Right atrium auricular region (tissue), 2 donors: ENCODE data around the gene TGFBRAP1. TPM values are rescaled to one million over a fixed set of nuclear protein-coding genes. Genes with fewer than 3 reads are reported as not detected.

ENCODE experiments used
- DNase-seq: peaks from one replicate; pipeline ENCODE4 v3.0.0-alpha.2; 2019; ENCODE audit warnings: low spot score
- H3K27ac ChIP-seq, 2 donors: fragments of 200-600 bp; sonication (generic); 1 replicate in 1 of 2; 2 replicates in 1 of 2; pipeline ENCODE4 v1.5.1; 2016 to 2019
- H3K27me3 ChIP-seq, 2 donors: fragments of 200-600 bp; sonication (generic); one replicate each; pipeline versions ENCODE4 v1.5.1 to v1.6.0; 2017 to 2019
- H3K36me3 ChIP-seq: fragments of 200-600 bp; sonication (generic); one replicate; pipeline ENCODE4 v1.5.1; 2016
- H3K4me1 ChIP-seq, 2 donors: fragments of 200-600 bp; sonication (generic); one replicate each; pipeline versions ENCODE4 v1.5.1 to v1.6.0; 2017 to 2019
- H3K4me3 ChIP-seq, 2 donors: fragments of 200-600 bp; sonication (generic); 1 replicate in 1 of 2; 2 replicates in 1 of 2; pipeline ENCODE4 v1.5.1; 2017 to 2019; ENCODE audit warnings: mild to moderate bottlenecking in 1 of 2, moderate library complexity in 1 of 2
- H3K9me3 ChIP-seq, 2 donors: fragments of 200-600 bp; sonication (generic); one replicate each; pipeline ENCODE4 v1.5.1; 2019
- total RNA-seq, 2 donors: library from RNA; depleted of rRNA; stranded (reverse); fragments of >200 nt; gene quantifications; one replicate each; pipeline ENCODE4 v1.1.0, GENCODE V29; 2016
- TF ChIP-seq, protein P1 (sequence below), 2 donors: fragments of 200-600 bp; sonication (generic); IDR thresholded peaks; one replicate each; pipeline ENCODE4 v1.5.1; 2019; ENCODE audit warnings: antibody characterized with exemption in 2 of 2

The TGFBRAP1 gene
- total RNA-seq, 2 donors from 2014 or later, result 13.3 to 15.8 TPM

DNA sequence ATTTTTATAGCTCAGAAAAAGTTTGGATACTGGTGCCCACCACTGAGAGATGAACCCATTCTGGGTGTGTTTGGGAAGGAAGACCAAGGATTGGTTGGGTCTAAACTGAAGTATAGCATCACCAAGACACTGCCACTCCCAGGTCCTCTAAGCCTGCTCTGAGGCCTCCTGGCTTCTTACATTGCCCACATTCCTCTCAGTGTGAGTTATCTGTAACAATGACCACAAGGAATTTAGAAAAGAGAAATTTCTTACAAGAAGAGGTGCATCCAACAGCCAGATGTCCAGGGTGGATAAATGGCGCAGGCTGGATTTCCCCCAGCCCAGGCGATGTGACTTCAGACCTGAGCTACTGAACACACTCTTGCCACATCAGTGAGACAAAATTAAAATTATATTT, 89.6 kb downstream of the TGFBRAP1 start:
- Histone ChIP-seq H3K36me3 (no peaks in the 10 kb centered on the region), H3K4me1 (no peaks in the 10 kb centered on the region), H3K27me3 (no peaks in the 10 kb centered on the region), H3K27ac (no peak overlapping the region), H3K9me3 (no peaks in the 10 kb centered on the region), H3K4me3 (no peak overlapping the region)
- TF ChIP-seq, protein P1, sequence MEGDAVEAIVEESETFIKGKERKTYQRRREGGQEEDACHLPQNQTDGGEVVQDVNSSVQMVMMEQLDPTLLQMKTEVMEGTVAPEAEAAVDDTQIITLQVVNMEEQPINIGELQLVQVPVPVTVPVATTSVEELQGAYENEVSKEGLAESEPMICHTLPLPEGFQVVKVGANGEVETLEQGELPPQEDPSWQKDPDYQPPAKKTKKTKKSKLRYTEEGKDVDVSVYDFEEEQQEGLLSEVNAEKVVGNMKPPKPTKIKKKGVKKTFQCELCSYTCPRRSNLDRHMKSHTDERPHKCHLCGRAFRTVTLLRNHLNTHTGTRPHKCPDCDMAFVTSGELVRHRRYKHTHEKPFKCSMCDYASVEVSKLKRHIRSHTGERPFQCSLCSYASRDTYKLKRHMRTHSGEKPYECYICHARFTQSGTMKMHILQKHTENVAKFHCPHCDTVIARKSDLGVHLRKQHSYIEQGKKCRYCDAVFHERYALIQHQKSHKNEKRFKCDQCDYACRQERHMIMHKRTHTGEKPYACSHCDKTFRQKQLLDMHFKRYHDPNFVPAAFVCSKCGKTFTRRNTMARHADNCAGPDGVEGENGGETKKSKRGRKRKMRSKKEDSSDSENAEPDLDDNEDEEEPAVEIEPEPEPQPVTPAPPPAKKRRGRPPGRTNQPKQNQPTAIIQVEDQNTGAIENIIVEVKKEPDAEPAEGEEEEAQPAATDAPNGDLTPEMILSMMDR (IDR thresholded peaks at IDR 0.05), result no peak
- no peak for DNase-seq

DNA sequence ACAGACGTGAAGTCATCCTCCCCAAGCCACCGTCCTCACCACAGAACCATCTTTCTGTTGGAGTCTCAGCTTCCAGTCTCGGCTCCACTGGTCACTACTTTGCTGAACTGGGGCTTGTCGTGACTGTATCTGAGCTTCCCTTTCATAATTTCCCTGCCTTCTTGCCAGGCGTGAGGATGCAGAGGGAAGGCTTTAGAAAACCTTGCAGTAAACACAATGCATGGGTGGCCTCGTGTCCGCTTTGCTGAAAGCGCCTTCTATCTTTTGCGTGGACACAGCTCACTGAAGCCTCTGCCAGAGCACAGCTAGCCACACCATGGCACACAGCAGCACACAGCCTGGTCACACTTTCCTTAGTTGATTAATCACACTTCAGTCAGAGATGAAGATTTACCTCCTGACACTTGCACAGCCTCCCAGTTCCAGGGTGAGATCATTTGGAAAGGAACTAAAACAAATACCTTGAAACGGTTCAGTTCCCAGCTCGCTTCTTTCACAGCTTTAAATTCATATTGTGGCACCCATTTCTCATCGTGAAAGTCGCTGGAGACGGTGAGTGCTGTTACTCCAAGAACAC, 90.8 kb downstream of the TGFBRAP1 start:
- TF ChIP-seq, protein P1 (IDR thresholded peaks at IDR 0.05), result no peak
- Histone ChIP-seq H3K27me3 (no peaks in the 10 kb centered on the region), H3K4me3 (no peak overlapping the region), H3K9me3 (no peaks in the 10 kb centered on the region), H3K4me1 (no peaks in the 10 kb centered on the region), H3K27ac (no peak overlapping the region), H3K36me3 (no peaks in the 10 kb centered on the region)
- no peak for DNase-seq

DNA sequence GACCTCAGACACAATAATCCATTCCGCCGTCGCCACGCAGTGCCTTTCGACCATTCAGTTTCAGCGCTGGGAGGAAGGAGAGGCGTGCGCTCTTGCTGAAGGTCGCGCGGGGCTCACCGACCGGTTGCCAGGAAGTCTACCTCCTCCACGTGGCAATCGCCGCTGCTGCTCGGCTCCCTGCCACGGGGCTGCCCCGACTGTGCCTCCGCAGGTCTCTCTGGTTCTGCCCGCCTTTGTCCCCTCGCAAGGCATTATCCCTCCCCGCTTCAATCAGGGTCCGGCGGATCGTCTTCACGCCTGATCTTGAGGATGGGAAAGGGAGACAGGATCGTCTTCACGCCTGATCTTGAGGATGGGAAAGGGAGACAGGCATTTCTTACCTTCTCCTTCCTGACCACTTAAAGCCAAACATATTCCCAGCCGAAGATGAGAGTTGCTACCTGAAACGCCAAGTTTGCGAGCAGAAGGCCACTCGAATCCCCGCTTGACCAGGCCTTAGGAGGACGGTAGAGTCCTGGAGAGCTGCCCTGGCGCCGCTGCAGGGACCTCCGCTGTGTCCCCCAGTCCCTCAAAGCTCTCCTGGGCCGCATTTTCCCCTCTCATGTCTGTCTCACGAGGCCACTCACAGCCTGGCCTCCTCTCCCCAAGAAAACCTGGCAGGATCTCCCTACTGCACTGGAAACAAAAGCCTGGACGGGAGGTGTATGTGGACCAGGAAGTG, 92.3 kb downstream of the TGFBRAP1 start:
- H3K27me3 ChIP-seq, result no peaks in the 10 kb centered on the region
- H3K27ac ChIP-seq, result no peak overlapping the region
- H3K4me3 ChIP-seq, result no peak overlapping the region
- H3K9me3 ChIP-seq, result no peaks in the 10 kb centered on the region
- H3K4me1 ChIP-seq, result no peaks in the 10 kb centered on the region
- DNase-seq, result no peak
- no peaks in the 10 kb centered on the region for H3K36me3 ChIP-seq
- TF ChIP-seq, protein P1 (IDR thresholded peaks at IDR 0.05), result no peak

DNA sequence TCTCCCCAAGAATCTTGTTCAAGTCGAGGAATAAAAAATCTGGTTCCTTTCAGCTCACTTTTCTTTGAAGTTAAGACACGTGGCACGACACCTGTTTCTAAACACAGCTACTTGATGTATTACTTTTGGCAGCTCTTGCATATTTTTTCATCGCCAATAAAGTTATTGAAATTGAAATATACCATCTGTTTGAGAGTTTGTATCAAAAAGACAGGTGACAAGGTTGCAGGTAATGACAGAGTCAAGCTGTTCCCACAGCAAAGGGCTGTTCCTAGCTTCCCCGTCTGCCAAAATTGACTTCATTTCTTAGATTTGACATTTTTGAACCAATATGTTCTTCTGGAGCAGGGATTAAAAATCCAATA, 93.5 kb downstream of the TGFBRAP1 start:
- TF ChIP-seq, protein P1 (IDR thresholded peaks at IDR 0.05), result no peak
- H3K27me3 ChIP-seq, result no peaks in the 10 kb centered on the region
- no peak for DNase-seq
- no peaks in the 10 kb centered on the region for H3K9me3 ChIP-seq
- no peaks in the 10 kb centered on the region for H3K36me3 ChIP-seq
- H3K4me3 ChIP-seq, result no peak overlapping the region
- H3K4me1 ChIP-seq, result no peaks in the 10 kb centered on the region
- no peak overlapping the region for H3K27ac ChIP-seq

DNA sequence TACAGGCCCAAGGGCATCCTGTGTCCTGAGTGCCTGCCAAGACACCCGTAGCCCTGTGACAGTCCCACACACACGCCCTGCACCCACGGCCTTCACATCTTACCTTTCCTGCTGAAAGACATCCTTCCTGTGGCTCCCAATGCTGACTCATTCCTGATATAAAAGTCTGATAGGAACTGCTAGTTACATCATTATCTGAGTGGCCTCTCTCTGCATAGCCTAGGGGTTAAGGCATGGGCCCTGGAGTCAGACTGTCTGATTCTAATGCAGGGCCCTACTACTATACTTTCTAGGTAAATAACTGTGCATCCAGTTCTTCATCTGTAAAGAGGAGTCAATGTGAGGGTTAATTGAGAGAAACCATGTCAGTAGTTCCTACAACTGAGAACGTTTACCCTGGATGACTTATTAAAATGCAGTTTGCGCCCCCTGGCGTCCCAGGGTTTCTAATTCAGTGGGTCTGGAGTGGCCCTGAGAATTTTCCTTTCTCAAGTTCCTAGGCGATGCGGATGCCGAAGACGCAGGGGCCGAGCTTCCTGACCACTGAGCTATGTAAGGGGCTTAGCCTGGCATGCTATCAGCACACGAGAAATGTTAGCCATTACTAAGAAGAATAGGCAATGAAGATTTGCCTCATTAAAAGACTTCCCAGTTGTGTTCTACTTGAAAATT, 94.0 kb downstream of the TGFBRAP1 start:
- H3K27ac ChIP-seq, result no peak overlapping the region
- no peaks in the 10 kb centered on the region for H3K27me3 ChIP-seq
- no peaks in the 10 kb centered on the region for H3K9me3 ChIP-seq
- no peaks in the 10 kb centered on the region for H3K36me3 ChIP-seq
- no peaks in the 10 kb centered on the region for H3K4me1 ChIP-seq
- no peak overlapping the region for H3K4me3 ChIP-seq
- TF ChIP-seq, protein P1 (IDR thresholded peaks at IDR 0.05), result peak; percentile 47 to 84
- DNase-seq, result peak; percentile 76
